ENCODE measurements around the gene MEIS2.

Gene MEIS2

GRCh38 chr15:37095770-37096557 lies 4.4 kb downstream of the MEIS2 start:
- no peak for TF ChIP-seq POLR2AphosphoS5 (IDR thresholded peaks at IDR 0.05; ENCODE audit: low read depth, low read length)
- TF ChIP-seq TAF1 (IDR thresholded peaks at IDR 0.05; ENCODE audit: borderline replicate concordance, low read depth, low read length) = no peak
- no peak for TF ChIP-seq POLR2A (IDR thresholded peaks at IDR 0.05; ENCODE audit: low read depth, low read length)
- FAIRE-seq (no peak), DNase-seq (ENCODE audit: insufficient read length) (no peak)

- TF ChIP-seq TAF1 (IDR thresholded peaks at IDR 0.05; ENCODE audit: borderline replicate concordance, low read depth, low read length) (no peak), POLR2A (IDR thresholded peaks at IDR 0.05; ENCODE audit: low read depth, low read length) (no peak)
- FAIRE-seq (no peak), DNase-seq (ENCODE audit: insufficient read length) (no peak)
Measured at GRCh38 chr15:37094915-37095711, 5.2 kb downstream of the MEIS2 start.

- TF ChIP-seq TAF1 (IDR thresholded peaks at IDR 0.05; ENCODE audit: borderline replicate concordance, low read depth, low read length) = no peak
- FAIRE-seq (no peak), DNase-seq (ENCODE audit: insufficient read length) (no peak)
Measured at GRCh38 chr15:37094333-37094914, 5.9 kb downstream of the MEIS2 start.

GRCh38 chr15:37093480-37094332 lies 6.6 kb downstream of the MEIS2 start:
- DNase-seq (ENCODE audit: insufficient read length) = no peak
- FAIRE-seq = peak; percentile 88
- TF ChIP-seq TAF1 (IDR thresholded peaks at IDR 0.05; ENCODE audit: borderline replicate concordance, low read depth, low read length) (no peak), POLR2A (IDR thresholded peaks at IDR 0.05; ENCODE audit: low read depth, low read length) (no peak), POLR2AphosphoS5 (IDR thresholded peaks at IDR 0.05; ENCODE audit: low read depth, low read length) (no peak)

- FAIRE-seq (peak; percentile 79), DNase-seq (ENCODE audit: insufficient read length) (no peak)
- TF ChIP-seq TAF1 (IDR thresholded peaks at IDR 0.05; ENCODE audit: borderline replicate concordance, low read depth, low read length) = no peak
- TF ChIP-seq POLR2AphosphoS5 (IDR thresholded peaks at IDR 0.05; ENCODE audit: low read depth, low read length) = no peak
- no peak for TF ChIP-seq POLR2A (IDR thresholded peaks at IDR 0.05; ENCODE audit: low read depth, low read length)
Measured at GRCh38 chr15:37090543-37091175, 9.7 kb downstream of the MEIS2 start.

- TF ChIP-seq POLR2A (IDR thresholded peaks at IDR 0.05; ENCODE audit: low read depth, low read length) = no peak
- no peak for TF ChIP-seq POLR2AphosphoS5 (IDR thresholded peaks at IDR 0.05; ENCODE audit: low read depth, low read length)
- TF ChIP-seq TAF1 (IDR thresholded peaks at IDR 0.05; ENCODE audit: borderline replicate concordance, low read depth, low read length) = no peak
Measured at GRCh38 chr15:37088436-37088835, 11.9 kb downstream of the MEIS2 start.

GRCh38 chr15:37087131-37087588 lies 13.2 kb downstream of the MEIS2 start:
- no peak for DNase-seq (ENCODE audit: insufficient read length)
- no peak for FAIRE-seq
- no peak for TF ChIP-seq POLR2AphosphoS5 (IDR thresholded peaks at IDR 0.05; ENCODE audit: low read depth, low read length)
- no peak for TF ChIP-seq POLR2A (IDR thresholded peaks at IDR 0.05; ENCODE audit: low read depth, low read length)
- no peak for TF ChIP-seq TAF1 (IDR thresholded peaks at IDR 0.05; ENCODE audit: borderline replicate concordance, low read depth, low read length)

More at GRCh38 chr15:37088436-37088835, 11.9 kb downstream of the MEIS2 start:
- DNase-seq (ENCODE audit: insufficient read length) = no peak
- FAIRE-seq = no peak

- TF ChIP-seq TAF1 (IDR thresholded peaks at IDR 0.05; ENCODE audit: borderline replicate concordance, low read depth, low read length) = no peak
- TF ChIP-seq POLR2A (IDR thresholded peaks at IDR 0.05; ENCODE audit: low read depth, low read length) = no peak
- no peak for TF ChIP-seq POLR2AphosphoS5 (IDR thresholded peaks at IDR 0.05; ENCODE audit: low read depth, low read length)
- DNase-seq (ENCODE audit: insufficient read length) = no peak
- no peak for FAIRE-seq
Measured at GRCh38 chr15:37086521-37086920, 13.8 kb downstream of the MEIS2 start.

GRCh38 chr15:37086120-37086519 lies 14.2 kb downstream of the MEIS2 start:
- TF ChIP-seq POLR2A (IDR thresholded peaks at IDR 0.05; ENCODE audit: low read depth, low read length) = no peak
- TF ChIP-seq POLR2AphosphoS5 (IDR thresholded peaks at IDR 0.05; ENCODE audit: low read depth, low read length) = no peak
- TF ChIP-seq TAF1 (IDR thresholded peaks at IDR 0.05; ENCODE audit: borderline replicate concordance, low read depth, low read length) = no peak
- DNase-seq (ENCODE audit: insufficient read length) (no peak), FAIRE-seq (no peak)

GRCh38 chr15:37084602-37085001 lies 15.7 kb downstream of the MEIS2 start:
- FAIRE-seq (peak; percentile 27), DNase-seq (ENCODE audit: insufficient read length) (no peak)
- TF ChIP-seq POLR2A (IDR thresholded peaks at IDR 0.05; ENCODE audit: low read depth, low read length) (no peak), TAF1 (IDR thresholded peaks at IDR 0.05; ENCODE audit: borderline replicate concordance, low read depth, low read length) (no peak), POLR2AphosphoS5 (IDR thresholded peaks at IDR 0.05; ENCODE audit: low read depth, low read length) (no peak)

All from GM12892 (cell line).